ENCODE results near the gene GPC6.

Gene GPC6

GRCh38 chr13:94247890-94248289, 1021.3 kb downstream of the GPC6 start:
- Histone ChIP-seq H3K27me3 (ENCODE audit: control insufficient read depth, insufficient read depth, low read length) (no peaks in the 10 kb centered on the region), H3K27ac (ENCODE audit: low read length) (no peak overlapping the region), H3K9me3 (ENCODE audit: control insufficient read depth, insufficient read depth, low read length) (no peaks in the 10 kb centered on the region), H3K4me1 (ENCODE audit: control insufficient read depth, insufficient read depth, low read length) (peaks cover 1% of the 10 kb centered on the region; the same call in 1 of the 2 replicates), H3K4me3 (ENCODE audit: low read length) (no peak overlapping the region), H3K36me3 (ENCODE audit: control insufficient read depth, insufficient read depth, low read length) (no peaks in the 10 kb centered on the region)
- no CpG with 5 or more reads among the region's 1 CpG for WGBS (ENCODE audit: insufficient coverage, insufficient read length)
- DNase-seq (ENCODE audit: low read depth, low spot score) = no peak

- Histone ChIP-seq H3K4me1 (ENCODE audit: control insufficient read depth, insufficient read depth, low read length) (peaks cover 1% of the 10 kb centered on the region; the same call in 1 of the 2 replicates), H3K27ac (ENCODE audit: low read length) (no peak overlapping the region), H3K9me3 (ENCODE audit: control insufficient read depth, insufficient read depth, low read length) (no peaks in the 10 kb centered on the region), H3K4me3 (ENCODE audit: low read length) (no peak overlapping the region), H3K36me3 (ENCODE audit: control insufficient read depth, insufficient read depth, low read length) (no peaks in the 10 kb centered on the region), H3K27me3 (ENCODE audit: control insufficient read depth, insufficient read depth, low read length) (no peaks in the 10 kb centered on the region)
- WGBS (ENCODE audit: insufficient coverage, insufficient read length) = no CpG with 5 or more reads among the region's 2 CpGs
- no peak for DNase-seq (ENCODE audit: low read depth, low spot score)
Measured at GRCh38 chr13:94248454-94249228, 1022.0 kb downstream of the GPC6 start.

- Histone ChIP-seq H3K4me1 (ENCODE audit: control insufficient read depth, insufficient read depth, low read length) (peaks cover 1% of the 10 kb centered on the region; the same call in 1 of the 2 replicates), H3K4me3 (ENCODE audit: low read length) (no peak overlapping the region), H3K27me3 (ENCODE audit: control insufficient read depth, insufficient read depth, low read length) (no peaks in the 10 kb centered on the region), H3K27ac (ENCODE audit: low read length) (no peak overlapping the region), H3K9me3 (ENCODE audit: control insufficient read depth, insufficient read depth, low read length) (no peaks in the 10 kb centered on the region), H3K36me3 (ENCODE audit: control insufficient read depth, insufficient read depth, low read length) (no peaks in the 10 kb centered on the region)
- DNase-seq (ENCODE audit: low read depth, low spot score) = no peak
- no CpG with 5 or more reads among the region's 1 CpG for WGBS (ENCODE audit: insufficient coverage, insufficient read length)
Measured at GRCh38 chr13:94249512-94249911, 1022.9 kb downstream of the GPC6 start.

GRCh38 chr13:94251831-94252608, 1025.4 kb downstream of the GPC6 start:
- Histone ChIP-seq H3K27me3 (ENCODE audit: control insufficient read depth, insufficient read depth, low read length) (no peaks in the 10 kb centered on the region), H3K4me1 (ENCODE audit: control insufficient read depth, insufficient read depth, low read length) (peaks cover 1% of the 10 kb centered on the region; the same call in 1 of the 2 replicates), H3K4me3 (ENCODE audit: low read length) (no peak overlapping the region), H3K27ac (ENCODE audit: low read length) (no peak overlapping the region), H3K36me3 (ENCODE audit: control insufficient read depth, insufficient read depth, low read length) (no peaks in the 10 kb centered on the region), H3K9me3 (ENCODE audit: control insufficient read depth, insufficient read depth, low read length) (no peaks in the 10 kb centered on the region)
- WGBS (ENCODE audit: insufficient coverage, insufficient read length) = no CpG with 5 or more reads among the region's 9 CpGs
- no peak for DNase-seq (ENCODE audit: low read depth, low spot score)

- H3K4me1 ChIP-seq (ENCODE audit: control insufficient read depth, insufficient read depth, low read length) = no peaks in the 10 kb centered on the region
- no peaks in the 10 kb centered on the region for H3K27me3 ChIP-seq (ENCODE audit: control insufficient read depth, insufficient read depth, low read length)
- H3K36me3 ChIP-seq (ENCODE audit: control insufficient read depth, insufficient read depth, low read length) = no peaks in the 10 kb centered on the region
- H3K9me3 ChIP-seq (ENCODE audit: control insufficient read depth, insufficient read depth, low read length) = no peaks in the 10 kb centered on the region
- H3K27ac ChIP-seq (ENCODE audit: low read length) = no peak overlapping the region
- H3K4me3 ChIP-seq (ENCODE audit: low read length) = no peak overlapping the region
- DNase-seq (ENCODE audit: low read depth, low spot score) = no peak
Measured at GRCh38 chr13:94254737-94255136, 1028.1 kb downstream of the GPC6 start.

- WGBS (ENCODE audit: insufficient coverage, insufficient read length) = no CpG with 5 or more reads among the region's 1 CpG
- H3K9me3 ChIP-seq (ENCODE audit: control insufficient read depth, insufficient read depth, low read length) = no peaks in the 10 kb centered on the region
Measured at GRCh38 chr13:94256721-94257120, 1030.1 kb downstream of the GPC6 start.

GRCh38 chr13:94259984-94260383, 1033.4 kb downstream of the GPC6 start:
- no peak overlapping the region for H3K4me3 ChIP-seq (ENCODE audit: low read length)
- H3K36me3 ChIP-seq (ENCODE audit: control insufficient read depth, insufficient read depth, low read length) = no peaks in the 10 kb centered on the region
- no peaks in the 10 kb centered on the region for H3K4me1 ChIP-seq (ENCODE audit: control insufficient read depth, insufficient read depth, low read length)
- no peak overlapping the region for H3K27ac ChIP-seq (ENCODE audit: low read length)
- H3K9me3 ChIP-seq (ENCODE audit: control insufficient read depth, insufficient read depth, low read length) = no peaks in the 10 kb centered on the region
- no CpG with 5 or more reads among the region's 1 CpG for WGBS (ENCODE audit: insufficient coverage, insufficient read length)
- no peaks in the 10 kb centered on the region for H3K27me3 ChIP-seq (ENCODE audit: control insufficient read depth, insufficient read depth, low read length)
- no peak for DNase-seq (ENCODE audit: low read depth, low spot score)

More at GRCh38 chr13:94256721-94257120, 1030.1 kb downstream of the GPC6 start:
- Histone ChIP-seq H3K4me1 (ENCODE audit: control insufficient read depth, insufficient read depth, low read length) (no peaks in the 10 kb centered on the region), H3K36me3 (ENCODE audit: control insufficient read depth, insufficient read depth, low read length) (no peaks in the 10 kb centered on the region), H3K27me3 (ENCODE audit: control insufficient read depth, insufficient read depth, low read length) (no peaks in the 10 kb centered on the region), H3K27ac (ENCODE audit: low read length) (no peak overlapping the region), H3K4me3 (ENCODE audit: low read length) (no peak overlapping the region)
- DNase-seq (ENCODE audit: low read depth, low spot score) = no peak

GRCh38 chr13:94261163-94261562, 1034.6 kb downstream of the GPC6 start:
- DNase-seq (ENCODE audit: low read depth, low spot score) = no peak
- WGBS (ENCODE audit: insufficient coverage, insufficient read length) = 100% methylated on average over 1 of the region's 3 CpGs
- Histone ChIP-seq H3K27me3 (ENCODE audit: control insufficient read depth, insufficient read depth, low read length) (no peaks in the 10 kb centered on the region), H3K4me1 (ENCODE audit: control insufficient read depth, insufficient read depth, low read length) (no peaks in the 10 kb centered on the region), H3K4me3 (ENCODE audit: low read length) (no peak overlapping the region), H3K9me3 (ENCODE audit: control insufficient read depth, insufficient read depth, low read length) (no peaks in the 10 kb centered on the region), H3K27ac (ENCODE audit: low read length) (no peak overlapping the region), H3K36me3 (ENCODE audit: control insufficient read depth, insufficient read depth, low read length) (no peaks in the 10 kb centered on the region)

GRCh38 chr13:94263038-94263437, 1036.4 kb downstream of the GPC6 start:
- Histone ChIP-seq H3K4me1 (ENCODE audit: control insufficient read depth, insufficient read depth, low read length) (no peaks in the 10 kb centered on the region; the same call in 1 of the 2 replicates), H3K9me3 (ENCODE audit: control insufficient read depth, insufficient read depth, low read length) (no peaks in the 10 kb centered on the region), H3K36me3 (ENCODE audit: control insufficient read depth, insufficient read depth, low read length) (no peaks in the 10 kb centered on the region), H3K27me3 (ENCODE audit: control insufficient read depth, insufficient read depth, low read length) (no peaks in the 10 kb centered on the region), H3K27ac (ENCODE audit: low read length) (no peak overlapping the region), H3K4me3 (ENCODE audit: low read length) (no peak overlapping the region)
- DNase-seq (ENCODE audit: low read depth, low spot score) = no peak
- no CpG with 5 or more reads among the region's 3 CpGs for WGBS (ENCODE audit: insufficient coverage, insufficient read length)

GRCh38 chr13:94267581-94268366, 1041.2 kb downstream of the GPC6 start:
- no peaks in the 10 kb centered on the region for H3K36me3 ChIP-seq (ENCODE audit: control insufficient read depth, insufficient read depth, low read length)
- H3K4me1 ChIP-seq (ENCODE audit: control insufficient read depth, insufficient read depth, low read length) = no peaks in the 10 kb centered on the region; the same call in 1 of the 2 replicates
- DNase-seq (ENCODE audit: low read depth, low spot score) = no peak
- no peak overlapping the region for H3K4me3 ChIP-seq (ENCODE audit: low read length)
- H3K9me3 ChIP-seq (ENCODE audit: control insufficient read depth, insufficient read depth, low read length) = no peaks in the 10 kb centered on the region
- no peak overlapping the region for H3K27ac ChIP-seq (ENCODE audit: low read length)
- H3K27me3 ChIP-seq (ENCODE audit: control insufficient read depth, insufficient read depth, low read length) = no peaks in the 10 kb centered on the region
- WGBS (ENCODE audit: insufficient coverage, insufficient read length) = no CpG with 5 or more reads among the region's 3 CpGs

All from iPS DF 6.9 (cell line).